ENCODE data around the gene SYTL2.
"Not testable (repeated sequence)": the region's sequence is repeated elsewhere in the genome, so short reads cannot be mapped to it uniquely, and the experiment has no call there.

DNA sequence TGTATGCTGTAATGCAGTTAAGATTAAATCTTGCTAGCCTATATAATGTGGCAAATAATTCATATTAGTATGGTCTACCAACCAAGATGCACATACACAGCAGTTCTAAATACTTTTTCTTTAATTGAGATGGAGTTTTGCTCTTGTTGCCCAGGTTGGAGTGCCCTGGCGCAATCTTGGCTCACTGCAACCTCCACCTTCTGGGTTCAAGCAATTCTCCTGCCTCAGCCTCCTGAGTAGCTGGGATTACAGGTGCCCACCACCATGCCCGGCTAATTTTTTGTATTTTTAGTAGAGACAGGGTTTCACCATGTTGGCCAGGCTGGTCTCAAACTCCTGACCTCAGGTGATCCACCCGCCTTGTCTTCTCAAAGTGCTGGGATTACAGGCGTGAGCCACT, 156.6 kb downstream of the SYTL2 start:
- not testable (repeated sequence) for TF ChIP-seq TAF1 (conservative IDR thresholded peaks at IDR 0.05); JUND (IDR thresholded peaks at IDR 0.05); SP1 (IDR thresholded peaks at IDR 0.05); GABPA (IDR thresholded peaks at IDR 0.05 in 1 of 2, conservative IDR thresholded peaks at IDR 0.05 in 1 of 2); RAD21 (IDR thresholded peaks at IDR 0.05); HNF4G (IDR thresholded peaks at IDR 0.05)
- TF ChIP-seq, protein P1, sequence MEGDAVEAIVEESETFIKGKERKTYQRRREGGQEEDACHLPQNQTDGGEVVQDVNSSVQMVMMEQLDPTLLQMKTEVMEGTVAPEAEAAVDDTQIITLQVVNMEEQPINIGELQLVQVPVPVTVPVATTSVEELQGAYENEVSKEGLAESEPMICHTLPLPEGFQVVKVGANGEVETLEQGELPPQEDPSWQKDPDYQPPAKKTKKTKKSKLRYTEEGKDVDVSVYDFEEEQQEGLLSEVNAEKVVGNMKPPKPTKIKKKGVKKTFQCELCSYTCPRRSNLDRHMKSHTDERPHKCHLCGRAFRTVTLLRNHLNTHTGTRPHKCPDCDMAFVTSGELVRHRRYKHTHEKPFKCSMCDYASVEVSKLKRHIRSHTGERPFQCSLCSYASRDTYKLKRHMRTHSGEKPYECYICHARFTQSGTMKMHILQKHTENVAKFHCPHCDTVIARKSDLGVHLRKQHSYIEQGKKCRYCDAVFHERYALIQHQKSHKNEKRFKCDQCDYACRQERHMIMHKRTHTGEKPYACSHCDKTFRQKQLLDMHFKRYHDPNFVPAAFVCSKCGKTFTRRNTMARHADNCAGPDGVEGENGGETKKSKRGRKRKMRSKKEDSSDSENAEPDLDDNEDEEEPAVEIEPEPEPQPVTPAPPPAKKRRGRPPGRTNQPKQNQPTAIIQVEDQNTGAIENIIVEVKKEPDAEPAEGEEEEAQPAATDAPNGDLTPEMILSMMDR (IDR thresholded peaks at IDR 0.05; ENCODE audit: low read depth, low read length, missing input control) = not testable (repeated sequence)
- TF ChIP-seq, protein P2, sequence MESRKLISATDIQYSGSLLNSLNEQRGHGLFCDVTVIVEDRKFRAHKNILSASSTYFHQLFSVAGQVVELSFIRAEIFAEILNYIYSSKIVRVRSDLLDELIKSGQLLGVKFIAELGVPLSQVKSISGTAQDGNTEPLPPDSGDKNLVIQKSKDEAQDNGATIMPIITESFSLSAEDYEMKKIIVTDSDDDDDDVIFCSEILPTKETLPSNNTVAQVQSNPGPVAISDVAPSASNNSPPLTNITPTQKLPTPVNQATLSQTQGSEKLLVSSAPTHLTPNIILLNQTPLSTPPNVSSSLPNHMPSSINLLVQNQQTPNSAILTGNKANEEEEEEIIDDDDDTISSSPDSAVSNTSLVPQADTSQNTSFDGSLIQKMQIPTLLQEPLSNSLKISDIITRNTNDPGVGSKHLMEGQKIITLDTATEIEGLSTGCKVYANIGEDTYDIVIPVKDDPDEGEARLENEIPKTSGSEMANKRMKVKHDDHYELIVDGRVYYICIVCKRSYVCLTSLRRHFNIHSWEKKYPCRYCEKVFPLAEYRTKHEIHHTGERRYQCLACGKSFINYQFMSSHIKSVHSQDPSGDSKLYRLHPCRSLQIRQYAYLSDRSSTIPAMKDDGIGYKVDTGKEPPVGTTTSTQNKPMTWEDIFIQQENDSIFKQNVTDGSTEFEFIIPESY (IDR thresholded peaks at IDR 0.05) = not testable (repeated sequence)
- TF ChIP-seq, protein P3, sequence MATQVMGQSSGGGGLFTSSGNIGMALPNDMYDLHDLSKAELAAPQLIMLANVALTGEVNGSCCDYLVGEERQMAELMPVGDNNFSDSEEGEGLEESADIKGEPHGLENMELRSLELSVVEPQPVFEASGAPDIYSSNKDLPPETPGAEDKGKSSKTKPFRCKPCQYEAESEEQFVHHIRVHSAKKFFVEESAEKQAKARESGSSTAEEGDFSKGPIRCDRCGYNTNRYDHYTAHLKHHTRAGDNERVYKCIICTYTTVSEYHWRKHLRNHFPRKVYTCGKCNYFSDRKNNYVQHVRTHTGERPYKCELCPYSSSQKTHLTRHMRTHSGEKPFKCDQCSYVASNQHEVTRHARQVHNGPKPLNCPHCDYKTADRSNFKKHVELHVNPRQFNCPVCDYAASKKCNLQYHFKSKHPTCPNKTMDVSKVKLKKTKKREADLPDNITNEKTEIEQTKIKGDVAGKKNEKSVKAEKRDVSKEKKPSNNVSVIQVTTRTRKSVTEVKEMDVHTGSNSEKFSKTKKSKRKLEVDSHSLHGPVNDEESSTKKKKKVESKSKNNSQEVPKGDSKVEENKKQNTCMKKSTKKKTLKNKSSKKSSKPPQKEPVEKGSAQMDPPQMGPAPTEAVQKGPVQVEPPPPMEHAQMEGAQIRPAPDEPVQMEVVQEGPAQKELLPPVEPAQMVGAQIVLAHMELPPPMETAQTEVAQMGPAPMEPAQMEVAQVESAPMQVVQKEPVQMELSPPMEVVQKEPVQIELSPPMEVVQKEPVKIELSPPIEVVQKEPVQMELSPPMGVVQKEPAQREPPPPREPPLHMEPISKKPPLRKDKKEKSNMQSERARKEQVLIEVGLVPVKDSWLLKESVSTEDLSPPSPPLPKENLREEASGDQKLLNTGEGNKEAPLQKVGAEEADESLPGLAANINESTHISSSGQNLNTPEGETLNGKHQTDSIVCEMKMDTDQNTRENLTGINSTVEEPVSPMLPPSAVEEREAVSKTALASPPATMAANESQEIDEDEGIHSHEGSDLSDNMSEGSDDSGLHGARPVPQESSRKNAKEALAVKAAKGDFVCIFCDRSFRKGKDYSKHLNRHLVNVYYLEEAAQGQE (IDR thresholded peaks at IDR 0.05) = not testable (repeated sequence)

Measured in liver (tissue), 3 donors.